HT-29 (cell line): Measurements from ENCODE around the gene C16orf86. TPM values are rescaled to one million over a fixed set of nuclear protein-coding genes. Genes with fewer than 3 reads are reported as not detected.

ENCODE experiments used
- DNase-seq: peaks from one replicate; pipeline ENCODE4 v3.0.0-alpha.2; 2015; ENCODE audit warnings: low spot score
- total RNA-seq: library from RNA; depleted of rRNA; stranded (reverse); fragments of >200 nt; shearing (Covaris generic); gene quantifications from 2 replicates; pipeline ENCODE4 v1.2.3, GENCODE V29; 2014; rRNA removed

Gene C16orf86, protein sequence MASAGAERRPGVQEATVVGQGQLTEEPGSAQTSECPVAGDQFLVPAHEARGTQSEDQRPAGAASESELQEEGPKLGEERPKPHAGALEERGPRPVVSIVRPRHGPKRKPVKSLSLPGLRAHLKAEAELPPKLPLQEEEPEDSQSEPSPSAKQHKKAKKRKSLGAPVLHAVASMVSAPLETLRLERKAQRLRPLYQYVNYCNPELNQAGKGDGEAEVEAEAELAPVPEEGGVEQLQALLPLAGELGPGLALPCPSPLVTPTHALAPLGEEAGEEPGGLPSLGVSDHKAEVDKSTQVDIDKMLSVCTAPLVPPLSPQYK
- total RNA-seq, result 0.38 and 0.99 TPM in 2 replicates

DNA sequence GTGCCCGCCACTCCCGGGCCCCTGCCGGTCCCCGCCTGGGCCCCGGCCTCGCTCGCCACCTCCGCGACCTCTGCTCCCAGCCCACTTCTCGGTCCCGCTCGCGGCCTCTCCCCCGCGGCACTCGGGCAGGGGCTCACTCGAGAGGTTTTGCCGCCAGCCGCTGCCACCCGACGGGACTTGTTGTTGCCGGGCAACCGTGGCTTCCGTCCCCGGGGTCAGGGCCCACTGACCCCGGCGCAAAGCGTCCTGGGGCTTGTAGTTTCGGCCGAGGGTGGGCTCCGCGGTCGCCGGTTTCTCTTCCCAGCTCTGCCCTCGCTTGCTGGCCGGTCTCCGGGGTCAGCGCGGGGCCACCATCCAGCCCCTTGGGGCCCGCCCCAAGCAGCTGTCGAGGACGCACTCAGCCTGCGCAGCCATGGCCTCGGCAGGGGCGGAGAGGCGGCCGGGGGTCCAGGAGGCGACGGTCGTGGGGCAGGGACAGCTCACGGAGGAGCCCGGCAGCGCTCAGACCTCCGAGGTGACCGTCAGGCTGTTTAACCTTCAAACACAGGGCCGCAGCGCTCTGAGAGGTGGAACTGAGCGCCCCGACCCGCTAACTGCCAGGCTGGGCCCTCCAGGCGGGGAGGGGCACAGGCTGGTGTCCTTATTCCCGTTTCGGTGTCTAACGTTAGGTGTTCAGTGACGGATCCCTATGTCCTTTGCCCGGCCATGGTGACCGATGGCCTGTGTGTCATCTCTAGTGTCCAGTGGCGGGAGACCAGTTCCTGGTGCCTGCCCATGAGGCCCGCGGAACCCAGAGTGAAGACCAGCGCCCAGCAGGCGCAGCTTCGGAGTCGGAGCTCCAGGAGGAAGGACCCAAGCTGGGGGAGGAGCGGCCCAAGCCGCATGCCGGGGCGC lies at the start of gene C16orf86, which contains the start of gene ENKD1:
C16orf86 (plus strand) TSS at position 256 of the 894 bp plus-strand sequence; CDS start at position 413, 157 bp downstream.
ENKD1 (minus strand) TSS at position 192 of the 894 bp plus-strand sequence. CDS start 308 bp downstream, outside the sequence.
- peak; percentile 68 for DNase-seq

DNA sequence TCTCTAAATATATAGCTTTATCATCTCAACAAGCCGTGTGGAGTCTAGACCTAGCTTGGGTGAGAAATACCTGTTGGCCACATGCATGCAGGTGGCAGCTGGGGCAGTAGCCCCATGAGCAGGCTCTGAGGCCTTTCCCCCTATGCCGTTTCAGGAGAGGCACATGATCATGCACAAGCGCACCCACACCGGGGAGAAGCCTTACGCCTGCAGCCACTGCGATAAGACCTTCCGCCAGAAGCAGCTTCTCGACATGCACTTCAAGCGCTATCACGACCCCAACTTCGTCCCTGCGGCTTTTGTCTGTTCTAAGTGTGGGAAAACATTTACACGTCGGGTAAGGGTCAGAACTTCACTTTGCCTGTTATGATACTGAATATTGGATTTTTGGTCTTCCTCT lies 38.4 kb upstream of the C16orf86 start:
- DNase-seq, result no peak

DNA sequence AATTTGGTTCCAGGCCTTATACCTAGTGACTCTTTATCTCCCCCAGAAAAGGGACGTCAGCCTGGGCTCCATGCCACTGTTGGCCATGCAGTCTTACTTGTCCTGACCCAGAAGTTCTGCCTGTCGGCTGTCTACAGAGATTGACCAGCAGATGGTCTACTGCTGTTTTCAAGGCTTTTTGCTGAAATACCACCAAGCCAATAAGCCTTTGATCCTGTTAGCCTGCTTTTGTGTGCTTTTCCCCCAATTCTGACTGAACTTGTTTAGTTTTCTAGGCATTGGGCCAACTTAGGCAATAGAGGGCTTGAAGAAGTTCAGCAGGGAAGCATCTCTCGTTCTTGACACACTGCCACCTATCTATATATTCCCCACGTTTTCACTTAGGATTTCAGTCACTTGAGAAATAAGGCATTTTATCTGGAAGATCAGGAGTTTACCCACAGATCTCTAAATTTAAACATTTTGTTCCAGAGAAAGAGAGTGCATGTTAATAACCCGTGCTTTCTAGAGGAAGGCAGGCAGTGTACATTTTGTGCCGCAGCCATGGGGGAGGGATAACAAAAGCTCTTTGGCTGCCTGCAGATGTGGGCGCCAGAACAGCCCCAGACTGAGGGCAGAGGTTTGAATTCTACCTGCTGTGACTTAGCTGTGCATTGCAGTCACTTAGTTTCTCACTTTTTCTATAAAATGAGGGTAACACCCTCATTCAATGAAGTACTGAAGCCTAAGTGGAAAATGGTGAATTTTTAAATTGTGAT lies 34.0 kb upstream of the C16orf86 start:
- DNase-seq, result peak; percentile 0

DNA sequence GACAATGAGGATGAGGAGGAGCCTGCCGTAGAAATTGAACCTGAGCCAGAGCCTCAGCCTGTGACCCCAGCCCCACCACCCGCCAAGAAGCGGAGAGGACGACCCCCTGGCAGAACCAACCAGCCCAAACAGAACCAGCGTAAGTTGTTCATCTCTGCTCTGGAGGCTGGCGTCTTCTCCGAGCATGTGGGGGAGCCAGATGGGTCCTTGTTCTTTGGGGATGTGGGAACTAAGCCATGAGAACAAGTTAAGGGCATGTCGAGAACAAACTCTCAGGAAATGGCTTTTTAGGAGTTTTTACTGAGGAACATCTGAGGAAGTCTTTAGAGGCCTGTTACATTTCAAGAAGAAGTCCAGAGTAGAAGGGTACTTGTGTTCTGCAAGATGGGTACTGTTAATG lies 29.9 kb upstream of the C16orf86 start:
- no peak for DNase-seq

DNA sequence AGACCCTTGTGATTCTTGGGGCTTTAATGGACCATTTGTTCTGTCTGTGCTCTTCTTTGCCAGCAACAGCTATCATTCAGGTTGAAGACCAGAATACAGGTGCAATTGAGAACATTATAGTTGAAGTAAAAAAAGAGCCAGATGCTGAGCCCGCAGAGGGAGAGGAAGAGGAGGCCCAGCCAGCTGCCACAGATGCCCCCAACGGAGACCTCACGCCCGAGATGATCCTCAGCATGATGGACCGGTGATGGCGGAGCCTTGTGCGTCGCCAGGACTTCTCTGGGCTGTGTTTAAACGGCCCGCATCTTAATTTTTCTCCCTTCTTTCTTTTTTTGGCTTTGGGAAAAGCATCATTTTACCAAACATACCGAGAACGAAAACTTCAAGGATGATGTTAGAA lies 29.0 kb upstream of the C16orf86 start:
- no peak for DNase-seq

DNA sequence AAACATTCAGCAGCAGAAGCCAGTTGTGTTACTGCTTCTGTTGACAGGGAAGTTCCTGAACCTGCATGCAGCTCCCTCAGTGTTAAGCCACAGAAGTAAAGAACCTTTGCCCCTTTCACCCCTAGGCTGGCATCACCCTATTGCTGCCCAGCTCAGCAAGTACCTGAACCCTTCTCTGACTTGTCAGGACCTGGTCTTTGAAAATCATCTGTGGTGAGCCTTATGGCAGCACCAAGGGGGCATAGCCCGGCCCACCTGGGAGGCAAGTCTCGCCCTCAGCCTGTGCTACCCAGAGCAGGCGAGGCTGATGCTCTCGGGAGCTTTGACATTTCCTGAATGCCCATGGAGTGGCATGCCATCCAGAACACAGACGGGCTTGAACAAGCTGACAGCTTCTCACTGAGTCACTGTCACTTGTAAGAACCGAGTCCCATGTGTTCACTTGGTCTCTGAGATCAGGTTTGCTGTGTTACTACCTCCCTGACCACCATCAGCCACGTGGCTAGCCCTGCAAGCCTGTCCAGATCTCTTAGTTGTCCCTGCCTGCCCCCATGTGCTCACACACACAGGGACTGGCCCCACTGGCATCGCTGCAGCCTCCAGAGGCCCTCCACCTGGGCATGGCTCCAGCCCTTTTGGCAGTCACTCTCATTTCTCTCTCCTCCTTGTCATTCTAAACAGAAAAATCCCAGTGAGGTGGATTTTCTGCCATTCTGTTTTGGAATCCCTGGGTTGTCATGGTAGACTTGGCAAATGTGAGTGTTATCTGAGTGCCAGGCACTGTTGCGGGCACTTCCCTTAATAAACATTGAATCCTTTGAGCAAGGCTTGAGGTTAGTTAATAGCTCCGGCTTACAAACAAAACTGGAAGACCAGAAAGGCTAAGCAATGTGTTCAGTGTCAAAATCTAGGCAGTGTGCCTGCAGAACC lies 24.6 kb upstream of the C16orf86 start:
- DNase-seq, result no peak

DNA sequence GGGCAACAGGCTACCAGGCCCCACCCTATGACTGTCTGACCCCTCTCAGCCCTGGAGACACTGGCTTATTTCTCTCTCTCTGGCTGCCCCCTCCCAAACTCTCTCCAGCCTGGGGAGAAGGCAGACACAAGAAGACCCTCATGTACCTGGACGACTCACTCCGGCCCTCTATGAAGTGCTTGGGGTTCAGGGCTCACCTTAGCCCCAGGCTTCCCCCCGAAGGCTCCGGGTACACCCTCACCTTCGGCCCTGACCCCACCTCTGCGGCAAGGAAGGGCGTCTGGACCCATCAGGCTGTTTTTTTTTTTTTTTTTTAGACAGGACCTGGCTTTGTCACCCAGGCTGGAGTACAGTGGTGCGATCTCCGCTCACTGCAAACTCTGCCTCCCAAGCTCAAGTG lies 22.6 kb upstream of the C16orf86 start:
- DNase-seq, result no peak

DNA sequence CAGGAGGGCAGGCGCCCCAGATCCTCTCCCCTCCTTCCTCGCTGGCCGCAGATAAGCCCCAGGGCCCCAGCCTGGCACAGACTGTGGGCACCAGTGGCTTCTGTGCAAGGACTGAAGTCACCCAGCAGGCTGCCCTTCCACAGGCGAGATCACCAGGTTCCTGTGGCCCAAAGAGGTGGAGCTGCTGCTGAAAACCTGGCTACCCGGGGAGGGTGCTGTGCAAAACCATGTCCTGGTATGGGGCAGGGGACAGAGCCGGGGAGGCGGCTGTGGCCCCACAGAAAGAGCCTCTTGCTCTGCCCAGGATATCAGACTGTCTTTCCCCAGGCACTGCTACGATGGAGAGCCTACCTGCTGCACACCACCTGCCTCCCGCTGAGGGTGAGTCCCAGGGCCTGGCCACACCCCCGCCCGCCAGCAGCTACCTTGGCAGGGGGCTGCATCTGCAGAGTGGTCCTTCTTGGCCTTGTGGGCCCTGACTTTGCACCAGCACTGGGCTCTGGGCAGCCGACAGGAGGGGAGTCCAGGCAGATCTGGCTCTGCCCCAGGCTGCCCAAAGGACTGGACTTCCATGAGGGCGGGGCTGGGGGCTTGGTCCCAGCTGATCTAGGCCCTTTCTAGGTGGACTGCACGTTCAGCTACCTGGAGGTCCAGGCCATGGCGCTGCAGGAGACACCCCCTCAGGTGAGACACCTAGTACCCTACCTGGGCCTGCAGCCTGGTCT lies 21.1 kb upstream of the C16orf86 start:
- no peak for DNase-seq

DNA sequence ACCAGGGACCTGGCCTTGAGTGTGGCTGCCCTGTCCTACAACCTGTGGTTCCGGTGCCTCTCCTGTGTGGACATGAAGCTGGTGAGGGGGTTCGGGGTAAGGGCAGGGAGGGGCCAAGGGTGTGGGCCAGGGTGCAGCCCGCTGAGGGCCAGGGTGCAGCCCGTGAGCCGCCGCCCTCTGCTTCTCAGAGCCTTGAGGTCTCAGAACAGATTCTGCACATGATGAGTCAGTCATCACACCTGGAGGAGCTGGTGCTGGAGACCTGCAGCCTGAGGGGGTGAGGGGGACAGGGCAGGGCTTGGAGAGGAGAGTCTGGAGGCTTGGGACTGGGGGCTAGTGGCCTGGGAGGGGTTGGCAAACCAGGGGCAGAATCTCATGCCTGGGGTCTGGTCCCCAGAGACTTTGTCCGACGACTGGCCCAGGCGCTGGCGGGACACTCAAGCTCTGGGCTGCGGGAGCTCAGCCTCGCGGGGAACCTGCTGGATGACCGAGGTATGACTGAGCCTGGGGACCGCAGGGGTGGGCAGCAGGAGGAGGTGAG lies 19.4 kb upstream of the C16orf86 start:
- no peak for DNase-seq

DNA sequence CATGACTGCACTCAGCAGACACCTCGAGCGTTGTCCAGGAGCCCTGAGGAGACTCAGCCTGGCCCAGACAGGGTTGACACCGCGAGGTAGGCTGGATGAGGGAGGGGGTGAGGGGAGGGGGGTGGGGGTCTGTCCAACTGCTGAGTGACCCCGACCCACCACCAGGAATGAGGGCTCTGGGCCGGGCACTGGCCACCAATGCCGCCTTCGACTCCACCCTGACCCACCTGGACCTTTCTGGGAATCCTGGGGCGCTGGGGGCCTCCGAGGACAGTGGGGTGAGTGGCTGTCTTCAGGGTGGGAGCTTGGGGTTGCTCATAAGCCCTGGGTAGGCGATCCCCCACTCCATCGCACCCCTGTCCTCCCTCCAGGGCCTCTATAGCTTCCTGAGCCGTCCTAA lies 18.9 kb upstream of the C16orf86 start:
- DNase-seq, result no peak

DNA sequence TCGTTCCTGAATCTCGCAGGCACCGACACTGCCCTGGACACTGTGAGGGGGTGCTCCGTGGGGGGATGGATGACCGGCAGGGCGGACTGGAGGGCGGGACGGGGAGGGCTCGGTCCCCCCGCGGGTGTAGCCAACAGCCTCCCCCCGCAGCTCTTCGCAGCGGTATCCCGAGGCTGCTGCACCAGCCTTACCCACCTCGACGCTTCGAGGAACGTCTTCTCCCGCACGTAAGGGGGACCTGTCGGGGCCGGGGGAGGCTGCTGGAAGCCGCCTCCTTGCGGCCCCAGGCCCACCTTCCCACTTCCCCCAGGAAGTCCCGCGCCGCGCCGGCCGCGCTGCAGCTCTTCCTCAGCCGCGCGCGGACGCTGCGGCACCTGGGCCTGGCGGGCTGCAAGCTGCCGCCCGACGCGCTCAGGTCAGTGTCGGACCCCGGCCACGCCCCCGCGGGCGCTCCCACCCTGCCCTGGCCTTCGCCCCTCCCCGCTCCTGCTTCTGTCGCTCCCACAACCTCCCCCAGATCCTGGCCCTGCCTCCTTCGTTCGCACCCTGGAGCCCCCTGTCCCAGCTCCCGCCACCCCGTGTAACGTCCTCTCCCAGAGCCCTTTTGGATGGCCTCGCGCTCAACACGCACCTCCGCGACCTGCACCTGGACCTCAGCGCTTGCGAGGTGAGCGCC lies 18.4 kb upstream of the C16orf86 start:
- DNase-seq, result no peak

DNA sequence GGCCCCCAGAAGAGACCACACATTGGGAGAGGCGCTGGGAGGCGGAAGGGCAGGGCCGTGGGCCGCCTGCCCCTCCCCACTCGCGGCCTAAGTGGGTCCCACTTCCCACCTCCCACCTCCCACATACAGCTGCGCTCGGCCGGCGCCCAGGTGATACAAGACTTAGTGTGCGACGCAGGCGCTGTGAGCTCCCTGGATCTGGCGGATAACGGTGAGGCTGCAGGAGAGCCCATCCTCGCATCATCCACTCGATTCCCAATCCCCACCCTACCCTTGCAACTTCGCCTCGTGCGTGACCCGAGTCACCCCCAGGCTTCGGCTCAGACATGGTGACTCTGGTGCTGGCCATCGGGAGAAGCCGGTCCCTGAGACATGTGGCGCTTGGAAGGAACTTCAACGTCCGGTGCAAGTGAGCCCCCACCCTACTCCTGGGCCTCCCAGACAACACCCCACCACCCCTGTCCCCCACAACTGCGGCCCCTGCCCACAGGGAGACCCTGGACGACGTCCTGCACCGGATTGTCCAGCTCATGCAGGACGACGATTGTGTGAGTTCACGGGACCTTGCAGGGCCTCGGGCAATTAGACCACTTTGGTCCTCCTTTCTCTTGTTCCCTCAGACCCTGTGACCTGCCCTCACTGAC lies 17.7 kb upstream of the C16orf86 start:
- no peak for DNase-seq

DNA sequence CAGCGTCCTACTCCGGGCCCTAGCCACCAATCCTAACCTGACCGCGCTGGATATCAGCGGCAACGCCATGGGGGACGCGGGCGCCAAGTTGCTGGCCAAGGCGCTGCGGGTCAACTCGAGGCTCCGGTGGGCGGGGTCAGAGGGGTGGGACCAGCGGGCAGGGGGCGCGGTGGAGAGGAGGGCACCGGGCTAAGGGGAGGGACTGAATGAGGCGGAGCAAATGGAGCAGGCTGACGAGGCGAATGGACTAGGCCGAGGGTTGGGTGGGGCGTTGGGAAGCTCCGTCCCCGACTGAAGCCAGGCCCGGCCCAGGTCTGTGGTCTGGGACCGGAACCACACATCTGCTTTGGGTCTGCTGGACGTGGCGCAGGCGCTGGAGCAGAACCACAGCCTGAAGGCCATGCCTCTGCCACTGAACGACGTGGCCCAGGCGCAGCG lies 17.1 kb upstream of the C16orf86 start:
- no peak for DNase-seq

DNA sequence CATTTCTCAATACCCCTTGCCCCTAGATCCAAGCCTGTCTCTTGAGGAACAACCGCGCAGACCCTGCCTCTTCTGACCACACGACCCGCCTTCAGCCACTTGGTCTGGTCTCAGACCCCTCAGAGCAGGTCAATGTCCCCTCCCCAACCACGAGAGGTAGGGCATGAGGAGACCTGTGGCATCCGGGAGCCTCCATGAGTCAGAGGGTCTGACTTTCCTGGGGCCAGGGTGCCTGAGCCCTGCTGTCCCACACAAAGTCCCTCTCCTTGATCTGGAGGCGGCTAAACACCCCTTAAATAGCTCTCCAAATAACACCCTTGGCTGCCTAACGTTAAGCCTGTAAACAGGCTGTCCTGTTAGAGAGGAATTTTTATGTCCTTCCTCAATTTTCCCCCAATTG lies 16.6 kb upstream of the C16orf86 start:
- no peak for DNase-seq

DNA sequence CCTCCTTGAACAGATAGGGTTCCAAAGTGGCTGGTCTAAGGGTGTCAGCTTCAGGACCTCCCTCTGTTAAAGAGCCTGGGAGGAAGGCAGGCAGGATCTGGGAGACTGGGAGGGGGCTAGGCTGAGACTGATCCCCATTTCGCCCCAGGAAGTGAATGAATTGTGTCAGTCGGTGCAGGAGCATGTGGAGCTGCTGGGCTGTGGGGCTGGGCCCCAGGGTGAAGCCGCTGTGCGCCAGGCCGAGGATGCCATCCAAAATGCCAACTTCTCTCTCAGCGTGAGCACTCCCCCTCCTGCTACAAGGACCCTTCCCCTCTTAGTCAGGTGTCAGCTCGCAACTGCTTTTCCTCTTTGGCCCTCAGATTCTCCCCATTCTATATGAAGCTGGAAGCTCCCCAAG lies 15.6 kb upstream of the C16orf86 start:
- no peak for DNase-seq

DNA sequence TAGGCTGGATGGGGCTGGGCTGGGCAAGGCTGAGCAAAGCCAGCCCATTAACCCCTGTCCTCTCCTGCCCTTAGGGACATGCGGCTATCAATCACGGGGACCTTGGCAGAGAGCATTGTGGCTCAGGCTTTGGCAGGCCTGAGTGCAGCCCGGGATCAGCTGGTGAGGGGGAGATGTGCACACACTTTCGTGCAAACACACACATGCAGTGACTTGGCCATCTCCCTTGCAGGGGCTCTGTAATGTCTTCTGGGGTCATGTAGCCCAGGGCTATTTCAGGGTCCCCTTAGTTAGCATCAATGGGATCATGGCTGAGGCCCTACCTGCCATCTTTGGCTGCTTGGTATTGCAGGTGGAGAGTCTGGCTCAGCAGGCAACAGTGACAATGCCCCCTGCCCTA lies 14.8 kb upstream of the C16orf86 start:
- DNase-seq, result no peak

DNA sequence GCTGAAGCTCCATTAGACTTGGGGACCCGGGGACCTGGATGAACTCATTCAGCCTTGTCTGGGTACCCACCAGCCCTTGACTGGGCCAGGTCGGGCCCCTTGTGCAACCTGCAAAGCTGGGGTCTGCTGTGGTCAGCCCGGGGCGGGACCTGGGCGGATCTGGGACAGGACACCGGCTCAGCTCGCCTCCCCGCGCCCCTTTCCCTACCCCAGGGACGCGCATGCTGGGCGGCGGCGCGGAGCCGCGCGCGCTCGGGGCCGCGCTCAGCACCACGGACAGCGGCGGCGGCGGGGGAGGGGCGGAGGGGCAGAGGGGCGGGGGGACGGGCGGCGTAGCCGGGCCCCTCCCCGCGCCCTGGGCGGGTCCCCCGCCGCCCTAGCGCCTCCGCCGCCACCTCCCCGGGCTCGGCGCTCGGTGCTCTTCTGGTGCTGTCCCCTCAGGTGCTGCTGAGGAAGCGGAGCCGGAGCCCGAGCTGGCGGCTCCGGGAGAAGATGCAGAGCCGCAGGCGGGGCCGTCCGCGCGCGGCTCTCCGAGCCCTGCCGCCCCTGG lies 14.0 kb upstream of the C16orf86 start:
- no peak for DNase-seq

DNA sequence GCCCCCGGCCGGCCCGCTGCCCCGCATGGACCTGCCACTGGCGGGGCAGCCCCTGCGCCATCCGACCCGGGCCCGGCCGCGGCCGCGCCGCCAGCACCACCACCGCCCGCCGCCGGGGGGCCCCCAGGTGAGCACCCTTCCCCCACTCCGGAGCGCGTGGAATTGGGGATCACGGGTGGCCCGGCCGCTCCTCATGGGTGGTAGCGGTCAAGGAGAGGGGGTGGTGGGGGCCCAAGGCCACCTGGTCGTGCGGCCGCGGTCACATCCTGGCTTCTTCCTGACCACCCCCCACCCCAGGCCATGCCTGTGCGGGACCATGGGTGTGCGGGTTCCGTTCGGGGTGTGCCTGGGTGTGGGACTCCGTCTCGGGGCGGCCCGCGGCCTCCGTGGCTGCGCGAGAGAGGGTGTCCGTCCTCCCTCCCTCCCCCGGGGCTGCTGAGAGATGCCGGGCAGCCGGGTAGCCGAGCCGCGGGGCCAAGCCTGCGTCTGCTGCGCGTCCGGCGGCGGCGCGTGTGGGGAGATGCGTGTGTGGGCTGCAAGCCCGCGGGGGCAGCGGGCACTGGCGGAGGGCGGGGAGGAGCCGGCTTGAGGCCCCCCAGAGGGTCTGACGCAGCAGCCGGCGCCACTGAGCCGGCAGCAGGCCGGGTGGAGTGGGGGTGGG lies 13.4 kb upstream of the C16orf86 start:
- no peak for DNase-seq
